Measurements from ENCODE around the gene FPR3.
"Not testable (repeated sequence)": the region's sequence is repeated elsewhere in the genome, so short reads cannot be mapped to it uniquely, and the experiment has no call there.

FPR3 gene, protein sequence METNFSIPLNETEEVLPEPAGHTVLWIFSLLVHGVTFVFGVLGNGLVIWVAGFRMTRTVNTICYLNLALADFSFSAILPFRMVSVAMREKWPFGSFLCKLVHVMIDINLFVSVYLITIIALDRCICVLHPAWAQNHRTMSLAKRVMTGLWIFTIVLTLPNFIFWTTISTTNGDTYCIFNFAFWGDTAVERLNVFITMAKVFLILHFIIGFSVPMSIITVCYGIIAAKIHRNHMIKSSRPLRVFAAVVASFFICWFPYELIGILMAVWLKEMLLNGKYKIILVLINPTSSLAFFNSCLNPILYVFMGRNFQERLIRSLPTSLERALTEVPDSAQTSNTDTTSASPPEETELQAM

DNA sequence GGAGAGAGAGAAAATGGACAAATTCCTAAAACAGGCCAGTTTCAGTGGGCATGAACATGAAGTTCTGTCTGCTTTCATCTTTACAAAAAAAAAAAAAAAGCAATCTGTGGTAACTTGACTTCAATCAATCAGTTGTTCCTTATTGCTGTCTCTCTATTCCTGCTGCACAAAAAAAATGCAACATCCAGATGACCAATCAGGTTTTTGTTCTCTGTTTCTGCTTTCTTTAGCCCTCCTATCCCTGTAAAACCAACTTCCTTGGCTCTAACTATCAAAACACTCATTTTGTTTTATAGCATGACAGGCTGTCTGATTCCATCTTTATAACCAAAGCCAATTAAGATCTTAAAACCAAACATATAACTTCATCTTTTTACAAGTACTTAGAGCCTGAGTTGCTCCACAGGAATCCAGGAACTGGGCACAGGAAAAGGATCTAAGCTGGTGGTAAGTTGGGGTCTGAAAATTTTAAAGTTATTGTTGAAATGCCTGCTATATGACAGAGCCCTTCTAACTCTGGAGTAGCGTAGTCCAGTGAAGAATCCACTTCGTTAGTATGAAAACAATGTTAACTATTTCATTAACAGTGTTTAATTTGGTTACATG lies at the start of gene FPR3:
Gene FPR3, plus strand, starts transcription at position 273 of the 606 bp plus-strand sequence. CDS start 28,592 bp downstream, outside the sequence.
- DNase-seq, result no peak

DNA sequence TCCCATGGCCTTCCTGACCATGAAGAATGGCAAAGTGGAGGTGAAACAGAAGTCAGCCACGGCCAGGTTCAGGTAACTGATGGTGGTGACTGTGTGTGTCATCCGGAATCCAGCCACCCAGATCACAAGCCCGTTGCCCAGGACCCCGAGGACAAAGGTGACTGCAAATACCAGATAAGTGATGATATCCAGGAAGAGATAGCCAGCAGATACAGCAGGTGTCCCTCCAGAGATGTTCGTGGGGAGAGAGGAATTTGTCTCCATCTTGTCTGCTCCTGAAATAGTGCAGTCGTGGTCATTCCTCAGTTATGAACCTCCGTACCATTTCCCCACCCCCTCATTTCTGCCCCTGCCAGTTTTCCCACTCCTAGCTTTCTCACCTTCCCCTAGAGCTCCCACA lies 48.2 kb upstream of the FPR3 start:
- DNase-seq, result no peak

DNA sequence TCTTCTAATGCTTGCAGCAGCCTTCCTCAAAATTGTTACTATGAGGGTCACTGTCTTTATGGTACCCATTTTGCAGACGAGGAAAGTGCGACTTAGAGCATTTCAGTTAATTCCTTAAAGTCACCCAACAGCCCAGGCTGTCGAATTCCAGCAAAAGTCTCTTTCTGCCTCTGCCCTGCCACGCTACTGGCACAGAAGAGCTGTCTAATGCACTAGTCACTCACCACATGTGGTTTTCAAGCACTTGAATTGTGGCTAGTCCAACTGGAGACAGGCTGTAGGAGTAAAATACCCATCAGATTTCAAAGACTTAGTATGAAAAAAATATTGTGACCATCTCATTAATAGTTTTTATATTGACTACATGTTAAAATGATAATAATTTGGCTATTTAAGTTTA lies 45.0 kb upstream of the FPR3 start:
- no peak for DNase-seq

DNA sequence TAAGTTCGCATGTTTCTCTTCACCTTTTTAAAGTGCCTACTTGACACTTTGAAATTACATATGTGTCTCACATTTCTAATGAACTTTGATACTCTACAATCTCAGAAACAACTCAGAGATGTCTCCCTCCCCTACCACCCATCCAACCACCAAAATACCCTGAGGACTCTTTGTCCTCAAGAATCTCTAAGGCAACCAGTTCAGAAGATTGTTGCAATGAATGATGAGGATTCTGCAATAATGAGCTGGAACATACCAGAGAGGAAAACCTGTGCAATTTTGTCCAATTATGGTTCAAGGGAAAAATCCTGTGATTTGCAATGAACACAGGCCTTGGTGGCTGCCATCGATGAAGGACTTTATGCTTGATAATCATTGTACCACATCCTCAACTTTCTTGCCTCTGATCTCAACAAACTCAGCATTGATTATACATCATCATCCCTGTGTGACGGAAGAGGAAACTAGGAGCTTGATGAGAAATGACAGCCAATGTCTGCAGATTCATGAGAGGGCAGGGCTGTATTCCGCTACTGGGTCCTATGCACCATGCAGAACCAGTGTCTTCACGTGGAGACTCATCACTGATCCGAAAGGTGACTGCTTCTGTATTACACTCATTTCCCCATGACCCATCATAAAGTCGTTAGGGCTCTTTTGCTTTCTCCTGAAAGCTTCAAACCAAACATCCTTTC lies 44.4 kb upstream of the FPR3 start:
- DNase-seq, result no peak

DNA sequence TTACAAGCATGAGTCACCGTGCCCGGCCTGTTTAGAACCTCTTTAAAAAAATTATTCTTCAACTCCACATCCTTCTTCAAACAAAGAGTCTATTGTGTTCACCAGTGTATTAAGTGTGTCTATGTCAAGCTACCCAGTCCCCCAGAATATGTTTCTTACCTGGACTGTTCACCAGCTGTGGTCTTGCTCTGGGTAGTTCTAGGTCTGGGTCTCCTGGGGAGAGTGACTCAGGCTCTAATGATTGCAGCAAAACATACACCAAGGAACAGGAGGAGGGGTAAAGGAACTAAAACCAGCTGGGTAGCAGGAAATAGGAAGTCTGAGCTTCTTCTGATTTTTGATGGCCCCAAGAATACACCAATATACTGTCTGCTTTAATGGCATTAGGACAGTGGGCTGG lies 43.3 kb upstream of the FPR3 start, which contains the start of gene FPR1:
Gene FPR1, minus strand, starts transcription at position 224 of the 400 bp plus-strand sequence. CDS start 4,884 bp downstream, outside the sequence.
- no peak for DNase-seq

DNA sequence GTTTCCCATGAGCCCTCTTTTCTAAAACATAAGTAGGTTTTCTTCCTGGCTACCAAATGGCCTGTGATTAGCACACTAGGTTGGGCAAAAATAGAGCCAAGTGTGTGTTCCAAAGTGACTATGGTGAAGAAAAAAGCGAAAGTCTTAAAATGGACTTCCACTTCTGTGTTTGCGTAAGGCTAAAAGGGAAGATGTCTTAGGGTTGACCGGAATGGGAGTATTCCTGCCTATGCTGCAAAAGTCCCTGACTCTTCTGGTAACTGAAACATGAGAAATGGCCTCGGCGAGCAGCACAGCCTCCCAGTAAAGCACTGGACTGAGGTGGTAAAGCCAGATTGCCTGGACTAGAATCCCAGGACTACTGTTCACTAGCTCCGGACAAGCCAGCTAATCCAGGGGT lies 40.8 kb upstream of the FPR3 start:
- no peak for DNase-seq

DNA sequence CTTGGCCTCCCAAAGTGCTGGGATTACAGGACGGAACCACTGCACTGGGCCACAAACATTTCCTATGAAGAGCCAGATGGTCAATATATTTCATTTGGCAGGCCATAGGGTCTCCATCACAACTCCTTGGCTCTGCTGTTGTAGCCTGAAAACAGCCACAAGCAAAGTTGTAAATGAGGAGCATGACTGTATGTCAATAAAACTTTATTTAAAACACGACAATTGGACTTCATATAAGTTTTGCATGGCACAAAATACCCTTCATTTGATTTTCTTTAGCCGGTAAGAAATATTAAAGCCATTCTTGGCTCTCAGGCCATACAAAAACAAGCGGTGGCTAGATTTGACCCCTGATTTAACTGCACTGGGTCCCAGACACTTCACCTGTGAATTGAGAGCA lies 40.2 kb upstream of the FPR3 start:
- no peak for DNase-seq

DNA sequence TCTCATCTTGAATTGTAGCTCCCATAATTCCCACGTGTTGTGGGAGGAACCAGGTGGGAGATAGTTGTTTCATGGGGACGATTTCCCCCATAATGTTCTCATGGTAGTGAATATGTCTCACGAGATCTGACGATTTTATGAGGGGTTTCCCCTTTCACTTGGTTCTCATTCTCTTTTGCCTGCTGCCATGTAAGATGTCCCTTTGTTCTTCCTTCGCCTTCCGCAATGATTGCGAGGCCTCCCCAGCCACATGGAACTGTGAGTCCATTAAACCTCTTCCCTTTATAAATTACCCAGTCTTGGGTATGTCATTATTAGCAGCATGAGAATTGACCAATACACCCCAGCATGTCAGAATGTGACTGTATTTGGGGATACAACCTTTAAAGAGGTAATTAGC lies 39.4 kb upstream of the FPR3 start:
- no peak for DNase-seq

DNA sequence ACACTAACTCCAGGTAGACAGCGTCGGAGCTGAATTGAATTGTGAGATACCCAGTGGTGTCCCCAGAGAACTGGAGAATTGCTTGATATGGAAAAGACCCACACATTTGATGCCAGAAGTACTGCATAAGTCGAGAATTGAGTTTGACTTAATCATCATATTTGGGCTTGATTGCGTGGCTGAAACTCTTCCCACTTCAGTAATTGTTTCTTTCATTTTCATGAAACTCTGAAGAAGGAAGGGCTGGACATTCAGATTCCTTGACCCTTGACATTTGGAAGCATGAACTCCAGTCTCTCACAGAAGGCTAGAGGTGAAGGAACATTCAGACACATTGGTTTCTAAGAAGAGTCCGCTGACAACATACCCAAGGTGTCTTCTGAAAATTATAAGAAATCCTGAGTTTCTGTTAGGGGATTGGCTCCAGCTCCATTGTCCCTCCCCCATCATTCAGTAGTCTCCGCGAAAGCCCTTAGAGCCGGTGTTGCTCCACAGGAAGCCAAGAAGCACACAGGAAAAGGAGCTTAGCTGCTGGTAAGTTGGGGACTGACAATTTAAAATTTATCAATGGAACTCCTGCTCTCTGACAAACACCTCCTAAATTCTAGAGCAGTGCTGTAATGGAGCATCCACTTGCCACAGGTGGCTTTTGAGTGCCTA lies 34.1 kb upstream of the FPR3 start, which contains the start of gene FPR2:
Gene FPR2, plus strand, starts transcription at position 484 of the 660 bp plus-strand sequence. CDS start 7,479 bp downstream, outside the sequence.
- no peak for DNase-seq

DNA sequence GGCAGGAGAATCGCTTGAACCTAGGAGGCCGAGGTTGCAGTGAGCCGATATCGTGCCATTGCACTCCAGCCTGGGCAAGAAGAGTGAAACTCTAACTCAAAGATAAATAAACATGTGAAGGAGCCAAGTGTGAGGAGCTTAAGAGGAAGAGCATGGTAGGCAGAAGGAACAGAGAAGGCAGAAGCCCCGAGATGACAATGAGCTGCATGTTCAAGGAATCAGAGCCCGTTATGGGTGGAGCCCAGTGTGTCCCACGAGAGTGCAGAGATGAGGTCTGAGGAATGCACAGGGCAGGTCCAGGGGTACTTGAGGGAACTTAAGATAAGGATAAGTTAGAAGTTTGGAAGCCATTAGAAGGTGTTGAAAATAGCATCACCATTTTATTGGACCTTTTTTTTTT lies 33.3 kb upstream of the FPR3 start:
- no peak for DNase-seq

DNA sequence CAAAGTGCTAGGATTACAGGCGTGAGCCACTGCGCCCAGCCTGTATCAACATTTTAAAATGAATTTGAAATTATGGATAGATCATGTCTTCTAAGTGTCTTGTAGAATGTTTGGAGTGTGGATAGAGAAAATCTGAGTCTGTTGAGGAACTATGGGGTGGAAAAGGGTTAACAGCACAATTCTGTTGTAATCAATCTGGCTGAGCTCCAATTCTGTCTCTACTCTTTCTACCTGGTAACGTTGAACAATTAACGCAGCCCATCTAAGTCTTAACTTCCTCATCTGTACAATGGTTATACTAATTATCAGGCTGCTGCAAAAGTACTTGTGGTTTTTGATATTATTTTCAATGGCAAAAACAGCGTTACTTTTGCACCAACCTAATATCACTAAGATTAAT lies 29.9 kb upstream of the FPR3 start:
- DNase-seq, result no peak

DNA sequence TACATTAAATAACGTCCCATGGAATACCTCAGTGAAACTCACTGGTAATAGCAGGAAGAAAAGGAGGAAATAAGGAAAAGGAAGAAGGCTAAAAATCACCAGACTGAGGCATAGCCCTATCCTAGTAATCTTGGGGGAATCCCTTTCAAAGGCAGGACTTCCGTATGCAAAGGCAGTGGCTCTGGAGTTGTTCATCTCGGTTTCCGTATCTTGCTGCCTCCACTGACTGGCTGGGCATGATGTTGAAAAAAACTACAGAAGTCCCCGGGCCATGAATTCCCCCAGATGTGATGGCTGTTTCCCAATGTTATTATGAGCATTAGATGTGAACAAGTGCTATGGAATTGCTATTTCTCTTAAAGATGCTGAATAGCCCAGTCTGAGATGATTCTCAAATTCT lies 28.5 kb upstream of the FPR3 start:
- DNase-seq, result no peak

DNA sequence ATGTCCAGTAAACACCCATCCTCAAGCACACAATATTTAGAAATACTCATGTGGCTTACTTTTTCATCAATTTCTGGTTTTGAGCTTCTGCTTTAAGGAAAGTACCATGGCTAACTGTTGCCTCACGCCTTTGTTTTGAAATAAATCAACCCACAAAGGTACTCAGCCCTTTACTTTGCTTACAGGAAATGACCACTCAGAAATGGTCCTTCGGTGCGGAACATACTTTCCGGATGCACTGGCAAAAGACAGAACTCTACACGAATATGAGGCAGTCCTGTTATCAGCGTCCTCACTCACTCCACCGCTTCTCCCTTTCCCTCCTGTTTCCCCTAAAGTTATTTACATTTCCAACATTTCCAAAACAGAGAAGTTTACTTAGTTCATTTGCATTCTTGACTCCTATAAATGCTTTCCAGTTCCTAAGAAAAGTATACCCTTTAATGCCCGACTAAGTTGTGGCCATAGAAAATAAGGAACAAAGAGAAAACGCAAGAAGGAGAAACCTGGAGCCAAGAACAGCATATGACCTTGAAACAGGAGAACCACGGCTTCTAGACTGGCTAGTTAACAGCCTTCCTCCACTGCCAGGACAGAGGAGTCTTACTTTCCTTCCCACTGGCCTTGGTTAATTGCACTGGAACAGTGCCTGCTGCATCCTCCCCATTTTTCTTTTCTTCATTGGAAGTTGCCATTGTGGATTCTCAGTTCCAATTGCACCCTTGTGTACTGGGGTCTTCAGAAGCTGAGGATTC lies 23.4 kb upstream of the FPR3 start:
- no peak for DNase-seq

DNA sequence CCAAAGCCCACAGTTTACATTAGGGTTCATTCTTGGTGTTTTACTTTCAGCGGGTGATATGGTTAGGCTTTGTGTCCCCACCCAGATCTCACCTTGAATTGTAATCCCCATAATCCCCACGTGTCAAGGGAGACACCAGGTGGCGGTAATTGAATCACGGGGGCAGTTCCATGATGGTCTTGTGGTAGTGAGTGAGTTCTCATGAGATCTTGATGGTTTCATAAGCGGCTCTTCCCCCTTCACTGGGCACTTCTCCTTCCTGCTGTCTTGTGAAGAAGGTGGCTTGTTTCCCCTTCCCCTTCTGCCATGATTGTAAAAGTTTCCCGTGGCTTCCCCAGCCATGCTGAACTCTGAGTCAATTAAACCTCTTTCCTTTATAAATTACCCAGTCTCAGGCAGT lies 22.0 kb upstream of the FPR3 start:
- no peak for DNase-seq

DNA sequence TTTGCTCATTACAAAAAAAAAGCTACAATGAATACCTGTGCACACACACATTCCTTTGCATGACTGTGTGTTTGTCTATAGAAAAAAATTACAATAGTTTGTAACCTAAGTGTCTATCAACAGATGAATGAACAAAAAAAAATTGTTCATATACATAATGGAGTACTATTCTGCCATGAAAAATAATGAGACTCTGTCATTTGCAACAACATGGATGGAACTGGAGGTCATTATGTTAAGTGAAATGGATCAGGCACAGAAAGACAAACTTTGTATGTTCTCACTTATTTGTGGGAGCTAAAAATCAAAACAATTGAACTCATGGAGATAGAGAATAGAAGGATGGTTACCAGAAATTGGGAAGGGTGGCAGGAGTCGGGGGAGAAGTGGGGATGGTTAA lies 18.4 kb upstream of the FPR3 start:
- DNase-seq, result not testable (repeated sequence)

DNA sequence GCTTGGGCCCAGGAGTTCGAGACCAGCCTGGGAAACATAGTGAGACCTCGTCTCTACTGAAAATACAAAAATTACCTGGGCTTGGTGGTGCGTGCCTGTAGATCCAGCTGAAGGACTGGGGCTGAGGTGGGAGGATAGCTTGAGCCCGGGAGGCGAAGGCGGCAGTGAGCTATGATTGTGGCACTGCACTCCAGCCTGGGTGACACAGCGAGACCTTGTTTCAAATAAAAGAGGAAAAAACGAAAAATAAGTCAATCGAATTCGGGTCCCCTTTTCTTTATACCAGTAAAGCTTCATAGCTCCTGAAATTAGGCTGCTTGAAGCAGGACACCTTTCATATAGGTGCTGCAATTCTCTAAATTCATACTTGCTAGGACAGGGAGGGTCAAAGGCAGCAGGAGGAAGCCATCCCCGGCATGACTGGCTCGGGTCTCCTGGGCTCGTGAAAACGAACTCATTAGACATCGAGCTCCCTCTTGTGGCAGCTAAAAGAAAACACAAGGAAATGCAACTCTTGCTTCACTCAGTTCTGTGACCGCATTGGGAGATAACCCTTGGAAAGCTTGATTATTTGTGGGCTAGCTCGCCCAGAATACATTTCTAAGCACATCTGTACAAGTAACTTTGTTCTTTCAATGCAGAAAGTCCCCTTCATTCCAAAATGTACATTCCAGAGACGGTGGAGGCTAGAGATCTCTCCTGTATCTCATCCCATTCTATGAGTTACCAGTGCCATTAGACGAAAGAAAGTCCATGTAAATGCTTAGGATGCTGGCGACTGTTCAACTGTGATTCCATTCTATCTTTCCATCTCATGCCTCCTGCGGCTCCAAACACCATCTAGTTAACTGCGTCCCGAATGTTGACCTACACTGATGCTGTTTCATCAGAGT lies 17.1 kb upstream of the FPR3 start:
- peak; percentile 8 for DNase-seq

DNA sequence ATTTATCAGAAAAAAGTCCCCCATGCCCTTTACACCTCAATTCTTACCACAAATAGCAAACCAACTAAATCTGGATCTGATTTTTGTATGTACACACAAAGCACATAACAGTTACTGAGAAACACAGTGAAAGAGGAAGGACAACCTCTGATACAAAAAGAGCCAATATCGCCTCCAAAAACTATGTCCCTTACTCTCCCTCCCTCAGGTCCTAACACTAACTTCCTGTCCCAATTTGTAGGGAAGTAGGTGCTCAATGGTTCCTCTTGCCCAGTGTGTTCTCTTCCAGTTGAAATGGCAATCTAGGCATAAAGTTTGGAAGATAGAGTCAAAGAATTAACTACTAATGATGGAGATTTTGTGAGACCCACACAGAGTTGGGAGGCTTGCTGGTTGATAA lies 15.8 kb upstream of the FPR3 start:
- no peak for DNase-seq

DNA sequence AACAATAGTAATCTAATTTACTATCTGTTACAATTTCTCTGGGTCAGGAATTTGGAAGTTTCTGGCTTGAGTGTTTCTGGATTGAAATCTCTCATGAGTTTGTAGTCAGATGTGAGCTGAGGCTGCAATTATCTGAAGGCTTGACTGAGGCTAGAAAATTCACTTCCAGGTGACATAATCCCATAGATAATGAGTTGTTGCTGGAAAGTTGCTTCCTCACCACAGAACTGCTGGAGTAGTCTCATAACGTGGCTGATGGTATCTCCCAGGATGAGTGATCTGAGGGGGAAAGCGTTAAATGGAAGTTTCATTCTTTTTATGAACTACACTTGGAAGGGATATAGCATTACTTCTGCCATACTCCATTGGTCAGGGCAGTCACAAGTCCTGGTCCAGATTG lies 15.3 kb upstream of the FPR3 start:
- no peak for DNase-seq

DNA sequence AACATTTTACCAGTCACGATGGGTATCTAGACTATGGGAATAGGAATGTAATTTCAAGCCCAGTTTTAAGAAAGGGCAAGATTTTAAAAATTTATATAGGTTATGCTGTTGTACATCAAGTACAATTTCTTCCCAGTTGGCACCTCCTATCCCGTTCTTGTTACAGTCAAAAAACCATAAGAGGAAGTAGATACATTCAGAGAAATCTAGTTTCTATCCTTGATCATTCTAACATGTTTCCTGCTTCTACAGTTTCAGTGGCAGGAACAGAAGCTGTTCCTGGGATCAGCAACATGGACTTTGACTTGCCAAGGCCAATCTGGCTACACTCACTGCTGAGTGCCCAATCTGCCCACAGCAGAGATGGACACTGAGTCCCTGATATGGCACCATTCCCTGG lies 14.7 kb upstream of the FPR3 start:
- no peak for DNase-seq

DNA sequence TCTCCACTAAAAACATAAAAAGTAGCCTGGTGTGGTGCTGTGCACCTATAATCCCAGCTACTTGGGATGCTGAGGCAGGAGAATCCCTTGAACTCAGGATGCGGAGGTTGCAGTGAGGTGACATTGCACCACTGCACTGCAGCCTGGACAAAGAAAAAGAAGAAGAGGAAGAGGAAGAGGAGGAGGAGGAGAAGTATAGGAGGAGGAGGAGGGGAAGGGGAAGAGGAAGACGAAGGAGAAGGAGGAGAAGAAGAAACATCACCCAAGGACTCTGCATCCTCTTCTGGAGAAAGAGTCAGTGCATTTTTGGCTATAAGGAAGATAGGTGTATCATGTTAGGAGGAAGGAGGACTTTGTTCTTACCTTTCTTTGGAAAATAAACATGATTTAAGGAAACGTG lies 13.0 kb upstream of the FPR3 start:
- DNase-seq, result no peak

DNA sequence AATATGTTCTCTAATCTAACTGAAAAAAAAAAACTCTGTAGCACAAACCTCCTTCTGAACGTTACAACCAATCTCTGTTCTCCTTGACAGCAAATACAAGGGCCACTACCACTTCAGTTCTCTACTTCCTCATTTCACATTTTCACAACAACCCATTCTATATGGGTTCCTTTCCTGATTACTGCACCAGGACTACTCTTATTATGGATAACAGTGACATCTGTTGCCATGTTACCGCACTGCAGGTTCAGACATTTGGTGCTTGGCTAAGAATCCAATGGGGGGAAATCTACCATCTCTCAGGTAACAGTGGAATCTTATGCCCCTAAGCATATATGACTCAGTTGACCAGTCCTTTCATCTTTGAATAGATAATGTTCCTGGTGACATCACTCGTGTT lies 11.6 kb upstream of the FPR3 start:
- DNase-seq, result no peak

Data from activated T-cell treated with anti-CD3 and anti-CD28 coated beads for 4 hours (primary cell).